UCSD-AML1 (cell line): ENCODE measurements around the gene WIPF1.

Source experiments
- DNase-seq: peaks from one replicate; lab custom pipeline; 2025; ENCODE audit not compliant: unreplicated experiment; lab: John Stamatoyannopoulos, UW

WIPF1 gene

GRCh38 chr2:174597345-174598047, at the start of gene WIPF1:
WIPF1 (minus strand) TSS chr2:174597804; CDS start chr2:174585573, 12,231 bp downstream.
- peak; percentile 33 for DNase-seq

GRCh38 chr2:174645296-174645695, 47.7 kb upstream of the WIPF1 start:
- DNase-seq = no peak

- no peak for DNase-seq
These were observed 46.8 kb upstream of the WIPF1 start for GRCh38 chr2:174644406-174644805.

- DNase-seq = no peak
These were observed 45.8 kb upstream of the WIPF1 start for GRCh38 chr2:174643356-174643755.

GRCh38 chr2:174641168-174641567, 43.6 kb upstream of the WIPF1 start:
- no peak for DNase-seq

GRCh38 chr2:174636987-174637386, 39.4 kb upstream of the WIPF1 start:
- no peak for DNase-seq

- DNase-seq = no peak
These were observed 38.3 kb upstream of the WIPF1 start for GRCh38 chr2:174635776-174636404.

GRCh38 chr2:174635015-174635593, 37.5 kb upstream of the WIPF1 start:
- no peak for DNase-seq

- peak; percentile 63 for DNase-seq
These were observed 36.8 kb upstream of the WIPF1 start for GRCh38 chr2:174634130-174635014.

- peak; percentile 27 for DNase-seq
These were observed 36.0 kb upstream of the WIPF1 start for GRCh38 chr2:174633623-174633930.

GRCh38 chr2:174632841-174633622, 35.4 kb upstream of the WIPF1 start:
- no peak for DNase-seq

- no peak for DNase-seq
These were observed 33.7 kb upstream of the WIPF1 start for GRCh38 chr2:174631009-174631981.

GRCh38 chr2:174630107-174630506, 32.5 kb upstream of the WIPF1 start:
- DNase-seq = no peak

- DNase-seq = no peak
These were observed 31.9 kb upstream of the WIPF1 start for GRCh38 chr2:174629506-174629905.

GRCh38 chr2:174628528-174629169, 31.0 kb upstream of the WIPF1 start:
- no peak for DNase-seq

GRCh38 chr2:174627216-174627615, 29.6 kb upstream of the WIPF1 start:
- no peak for DNase-seq

GRCh38 chr2:174624895-174625430, 27.4 kb upstream of the WIPF1 start:
- no peak for DNase-seq

- no peak for DNase-seq
These were observed 26.1 kb upstream of the WIPF1 start for GRCh38 chr2:174623690-174624089.

- no peak for DNase-seq
These were observed 25.6 kb upstream of the WIPF1 start for GRCh38 chr2:174623106-174623637.
